Colonic mucosa (tissue), 4 donors: ENCODE data around the gene TF. TPM values are rescaled to one million over a fixed set of nuclear protein-coding genes. Genes with fewer than 3 reads are reported as not detected.

Source experiments
- DNase-seq: peaks from one replicate; pipeline ENCODE4 v3.0.0-alpha.2; 2020
- H3K27ac ChIP-seq: fragments of 200-600 bp; one replicate; pipeline ENCODE4 v1.8.0; 2021
- H3K27me3 ChIP-seq: fragments of 200-600 bp; one replicate; pipeline ENCODE4 v1.8.0; 2021
- H3K36me3 ChIP-seq: fragments of 200-600 bp; one replicate; pipeline ENCODE4 v1.8.0; 2021
- H3K4me1 ChIP-seq: fragments of 200-600 bp; one replicate; pipeline ENCODE4 v1.8.0; 2021; ENCODE audit warnings: mild to moderate bottlenecking
- H3K4me3 ChIP-seq: fragments of 200-600 bp; one replicate; pipeline ENCODE4 v1.8.0; 2021
- H3K9ac ChIP-seq, 2 donors: one replicate each; pipeline ENCODE4 v1.7.0; 2013; ENCODE audit warnings: control low read depth in 2 of 2, low read depth in 2 of 2, low read length in 2 of 2
- H3K9me3 ChIP-seq: fragments of 200-600 bp; one replicate; pipeline ENCODE4 v1.8.0; 2021
- CTCF ChIP-seq: fragments of 200-600 bp; IDR thresholded peaks from one replicate; pipeline ENCODE4 v1.8.0; 2022; ENCODE audit warnings: antibody characterized with exemption, mild to moderate bottlenecking
- intact Hi-C: fragments of 100-400 bp; cut with DNase I; formaldehyde crosslinking; loops from one replicate; pipeline ENCODE4 v1.14.1; 2022
- total RNA-seq, 2 donors: library from RNA; stranded (reverse); fragmentation: NEBNext Ultra II Directional in 1 of 2; extraction: Animal tissue kit (Norgen Biotek cat#: 25700) in 1 of 2; gene quantifications; one replicate each; pipeline ENCODE4 v1.2.1, GENCODE V29; 2021
- donor health status: healthy.
- donor health status: DM: no; HTN: no; CAD: no.
- donor health status: DM: no; HTN: no; CAD: no.

TF gene
- total RNA-seq, 2 donors from 2014 or later, result 3.2 to 18.6 TPM

- Histone ChIP-seq H3K27ac (no peak overlapping the region), H3K36me3 (no peaks in the 10 kb centered on the region), H3K9me3 (no peaks in the 10 kb centered on the region), H3K4me1 (no peaks in the 10 kb centered on the region), H3K9ac (no peak overlapping the region), H3K4me3 (no peak overlapping the region), H3K27me3 (no peaks in the 10 kb centered on the region)
- DNase-seq, result no peak
- intact Hi-C loops, result no loop called here
- TF ChIP-seq CTCF, result no peak
Observed at GRCh38 chr3:133769536-133769935, 23.3 kb downstream of the TF start.

- H3K4me1 ChIP-seq, result no peaks in the 10 kb centered on the region
- H3K9ac ChIP-seq, result no peak overlapping the region
- TF ChIP-seq CTCF, result no peak
- DNase-seq, result no peak
- H3K27me3 ChIP-seq, result no peaks in the 10 kb centered on the region
- no peak overlapping the region for H3K4me3 ChIP-seq
- H3K27ac ChIP-seq, result no peak overlapping the region
- H3K36me3 ChIP-seq, result no peaks in the 10 kb centered on the region
- intact Hi-C loops, result no loop called here
- H3K9me3 ChIP-seq, result no peaks in the 10 kb centered on the region
Observed at GRCh38 chr3:133773732-133774131, 27.5 kb downstream of the TF start.

- intact Hi-C loops, result no loop called here
- no peak for DNase-seq
Observed at GRCh38 chr3:133775309-133775708, 29.1 kb downstream of the TF start.

GRCh38 chr3:133775835-133776234 is 29.6 kb downstream of the TF start:
- no peak for TF ChIP-seq CTCF
- no peaks in the 10 kb centered on the region for H3K36me3 ChIP-seq
- DNase-seq, result no peak
- intact Hi-C loops, result no loop called here
- no peaks in the 10 kb centered on the region for H3K9me3 ChIP-seq
- H3K4me1 ChIP-seq, result no peaks in the 10 kb centered on the region
- no peak overlapping the region for H3K27ac ChIP-seq
- H3K9ac ChIP-seq, result no peak overlapping the region
- H3K27me3 ChIP-seq, result no peaks in the 10 kb centered on the region
- H3K4me3 ChIP-seq, result no peak overlapping the region

More at GRCh38 chr3:133775309-133775708, 29.1 kb downstream of the TF start:
- no peak for TF ChIP-seq CTCF
- Histone ChIP-seq H3K9ac (no peak overlapping the region), H3K27ac (no peak overlapping the region), H3K4me3 (no peak overlapping the region), H3K27me3 (no peaks in the 10 kb centered on the region), H3K9me3 (no peaks in the 10 kb centered on the region), H3K4me1 (no peaks in the 10 kb centered on the region), H3K36me3 (no peaks in the 10 kb centered on the region)

- no peak for DNase-seq
- H3K4me1 ChIP-seq, result no peaks in the 10 kb centered on the region
- no peak overlapping the region for H3K9ac ChIP-seq
- no peak overlapping the region for H3K4me3 ChIP-seq
- no peaks in the 10 kb centered on the region for H3K36me3 ChIP-seq
- H3K27ac ChIP-seq, result no peak overlapping the region
- TF ChIP-seq CTCF, result no peak
- no peaks in the 10 kb centered on the region for H3K27me3 ChIP-seq
- intact Hi-C loops, result no loop called here
- H3K9me3 ChIP-seq, result no peaks in the 10 kb centered on the region
Observed at GRCh38 chr3:133776794-133777438, 30.7 kb downstream of the TF start.
